Measurements from ENCODE around the gene SGK1. TPM values are rescaled to one million over a fixed set of nuclear protein-coding genes. Genes with fewer than 3 reads are reported as not detected.
A peak's percentile ranks its signal among the peaks of the same experiment; 100 is the strongest.

Gene SGK1
- total RNA-seq, 1 experiment from 2014 or later = 7.8 TPM

- no peak overlapping the region for H2AFZ ChIP-seq (ENCODE audit: low read length)
- peak overlapping the region; percentile 73 to 95 (median 95); a peak in 4 of 7 replicates for H3K27ac Mint-ChIP-seq
These were observed 87.7 kb downstream of the SGK1 start for GRCh38 chr6:134230087-134230700.

More at GRCh38 chr6:134230087-134230700, 87.7 kb downstream of the SGK1 start:
- DNase-seq = no peak
- no peak overlapping the region for H3T11ph ChIP-seq (ENCODE audit: low read length)
- Mint-ChIP-seq H3K4me3 (no peak overlapping the region), H3K4me1 (peaks cover 16 to 23% of the 10 kb centered on the region in 2 experiments), H3K9me3 (no peaks in the 10 kb centered on the region), H3K27me3 (ENCODE audit: low read depth) (no peaks in the 10 kb centered on the region; the same call in 1 of the 2 replicates), H3K36me3 (ENCODE audit: insufficient read depth in 1 of 3, low read depth in 3 of 3) (peaks cover 0 to 4% (median 0%) of the 10 kb centered on the region in 3 experiments; a peak in 1 of 7 replicates)
- no peaks in the 10 kb centered on the region for H3K23me2 ChIP-seq (ENCODE audit: insufficient read length, low read depth, low read length, poor library complexity, severe bottlenecking)
- H3K4me2 ChIP-seq (ENCODE audit: insufficient read depth, insufficient read length, low read length) = no peak overlapping the region
- H2BK15ac ChIP-seq (ENCODE audit: low read depth, low read length) = no peak overlapping the region
- H2BK12ac ChIP-seq (ENCODE audit: insufficient read length, low read depth, low read length) = no peak overlapping the region
- TF ChIP-seq CTCF (conservative IDR thresholded peaks at IDR 0.05) = no peak
- no peak overlapping the region for H3K18ac ChIP-seq (ENCODE audit: insufficient read length, low read depth, low read length)
- H2AK5ac ChIP-seq (ENCODE audit: insufficient read length, low read length) = no peak overlapping the region
- H4K20me1 ChIP-seq (ENCODE audit: control insufficient read depth, insufficient read depth, insufficient read length) = no peaks in the 10 kb centered on the region
- no peaks in the 10 kb centered on the region for H3K4me1 ChIP-seq (ENCODE audit: insufficient read depth, low read length)
- no peak overlapping the region for H3K4ac ChIP-seq (ENCODE audit: low read depth, low read length)
- H3K56ac ChIP-seq (ENCODE audit: insufficient read length, low read depth, low read length) = no peak overlapping the region
- no peak overlapping the region for H3K23ac ChIP-seq (ENCODE audit: insufficient read length, low read depth, low read length)
- no peak overlapping the region for H4K5ac ChIP-seq (ENCODE audit: insufficient read length, low read depth, low read length)
- no peak overlapping the region for H2BK120ac ChIP-seq (ENCODE audit: low read depth, low read length, poor library complexity, severe bottlenecking)
- H3K79me2 ChIP-seq (ENCODE audit: insufficient read depth, low read length) = no peaks in the 10 kb centered on the region
- H4K91ac ChIP-seq (ENCODE audit: insufficient read length, low read depth, low read length) = no peak overlapping the region
- H4K8ac ChIP-seq (replicated peaks; ENCODE audit: insufficient read length, low read depth, low read length) = no peak overlapping the region
- H2BK5ac ChIP-seq (ENCODE audit: insufficient read length, low read length) = no peak overlapping the region
- no peaks in the 10 kb centered on the region for H3K79me1 ChIP-seq (ENCODE audit: insufficient read depth, low read depth, low read length, poor library complexity, severe bottlenecking)
- H3K9ac ChIP-seq (ENCODE audit: extremely low read depth, insufficient read length, low read length) = no peak overlapping the region
- H2BK20ac ChIP-seq (ENCODE audit: low read depth, low read length, poor library complexity, severe bottlenecking) = peak overlapping the region; percentile 45
- no peaks in the 10 kb centered on the region for H3K27me3 ChIP-seq (ENCODE audit: insufficient read depth, low read length)
- H3K9me3 ChIP-seq (ENCODE audit: control insufficient read depth, low read depth, low read length) = no peaks in the 10 kb centered on the region
- H3K14ac ChIP-seq (ENCODE audit: insufficient read depth, low read length) = no peak overlapping the region
- H3K27ac ChIP-seq (ENCODE audit: insufficient read length, low read depth, low read length) = peak overlapping the region; percentile 43
- no CpG with 5 or more reads among the region's 8 CpGs for WGBS (ENCODE audit: extremely low coverage, insufficient read length, low lambda C conversion rate)
